Activated B cell treated with CpG ODN at 0.5 μM for 24 hours (primary cell): Measurements from ENCODE around the gene ZNF804B. TPM values are rescaled to one million over a fixed set of nuclear protein-coding genes. Genes with fewer than 3 reads are reported as not detected.

Experiments used
- ATAC-seq: fragments of 200-7000 bp; cut with Tn5 transposase; one replicate; pipeline ENCODE4 v1.10.0; 2021; ENCODE audit warnings: low read depth, mild to moderate bottlenecking, moderate library complexity
- CTCF ChIA-PET: fragments of 350-600 bp; sonication (Branson Sonifier 250); formaldehyde crosslinking; loops from one replicate; lab custom pipeline; 2021; ENCODE audit warnings: antibody characterized with exemption; lab: Charles Lee
- POLR2A ChIA-PET: fragments of 350-600 bp; sonication (Branson Sonifier 250); formaldehyde crosslinking; loops from one replicate; lab custom pipeline; 2021; ENCODE audit warnings: antibody characterized with exemption; lab: Charles Lee
- DNase-seq: peaks from one replicate; pipeline ENCODE4 v3.0.0; 2022
- H3K27ac Mint-ChIP-seq: one replicate; pipeline ENCODE4 v1.8.0; 2020; ENCODE audit warnings: mixed read lengths
- H3K27me3 Mint-ChIP-seq: one replicate; pipeline ENCODE4 v1.8.0; 2021; ENCODE audit warnings: mixed read lengths
- H3K36me3 Mint-ChIP-seq: one replicate; pipeline ENCODE4 v1.8.0; 2021; ENCODE audit warnings: low read depth, mixed read lengths
- H3K4me1 Mint-ChIP-seq: one replicate; pipeline ENCODE4 v1.8.0; 2021; ENCODE audit warnings: mixed read lengths
- H3K4me3 Mint-ChIP-seq: one replicate; pipeline ENCODE4 v1.8.0; 2020; ENCODE audit warnings: mild to moderate bottlenecking, mixed read lengths
- H3K9me3 Mint-ChIP-seq: one replicate; pipeline ENCODE4 v1.8.0; 2020; ENCODE audit warnings: mixed read lengths
- CTCF ChIP-seq: fragments of 200-600 bp; IDR thresholded peaks from one replicate; pipeline ENCODE4 v1.8.0; 2022; ENCODE audit warnings: antibody characterized with exemption, mild to moderate bottlenecking
- intact Hi-C: fragments of 100-400 bp; cut with micrococcal nuclease; formaldehyde crosslinking; loops from one replicate; pipeline ENCODE4 v1.15.1; 2024
- total RNA-seq: library from RNA; stranded (reverse); gene quantifications from 2 replicates; pipeline ENCODE4 v1.2.3, GENCODE V29; 2022

Gene ZNF804B
- total RNA-seq, 1 donor from 2014 or later: not detected

GRCh38 chr7:88859288-88859687, 99.8 kb downstream of the ZNF804B start:
- no peaks in the 10 kb centered on the region for H3K4me1 Mint-ChIP-seq
- DNase-seq: no peak
- peaks cover 4% of the 10 kb centered on the region for H3K9me3 Mint-ChIP-seq
- intact Hi-C loops: no loop called here
- H3K36me3 Mint-ChIP-seq: no peaks in the 10 kb centered on the region
- no peak for TF ChIP-seq CTCF
- CTCF ChIA-PET: no interaction called here
- no peak for ATAC-seq
- POLR2A ChIA-PET: no interaction called here
- H3K4me3 Mint-ChIP-seq: no peak overlapping the region
- no peak overlapping the region for H3K27ac Mint-ChIP-seq
- H3K27me3 Mint-ChIP-seq: no peaks in the 10 kb centered on the region

DNA sequence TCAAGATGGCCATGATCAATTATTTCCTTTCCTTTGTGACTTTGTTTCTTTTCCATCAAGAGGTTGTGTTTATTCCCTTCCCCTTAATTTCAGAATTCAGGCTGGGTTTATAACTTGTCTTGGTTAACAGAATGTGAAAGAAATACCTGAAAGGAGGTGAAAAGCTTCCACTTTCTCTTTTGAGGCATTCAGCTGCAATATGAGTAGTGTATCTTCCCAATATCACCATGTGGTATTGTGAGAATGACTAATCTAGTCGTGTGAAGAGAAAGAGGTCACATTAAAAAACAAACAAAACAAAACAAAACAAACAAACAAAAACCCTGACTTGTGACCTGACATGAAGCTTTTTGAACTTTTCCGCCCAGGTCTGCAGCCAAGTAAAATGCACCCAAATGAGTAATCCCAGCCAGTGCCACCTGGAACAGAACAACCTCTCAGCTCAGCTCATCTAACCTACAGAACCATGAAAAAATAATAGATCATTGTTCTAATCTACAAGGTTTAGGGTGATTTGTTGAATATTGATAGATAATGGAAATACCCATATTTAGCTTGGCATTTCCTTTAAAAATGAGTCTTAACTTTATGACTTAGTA, 106.9 kb downstream of the ZNF804B start:
- Mint-ChIP-seq H3K27ac (no peak overlapping the region), H3K4me1 (no peaks in the 10 kb centered on the region), H3K4me3 (no peak overlapping the region), H3K9me3 (peaks cover 5% of the 10 kb centered on the region), H3K36me3 (no peaks in the 10 kb centered on the region), H3K27me3 (no peaks in the 10 kb centered on the region)
- intact Hi-C loops: no loop called here
- DNase-seq: no peak
- no peak for ATAC-seq
- no peak for TF ChIP-seq CTCF
- POLR2A ChIA-PET: no interaction called here
- CTCF ChIA-PET: no interaction called here

DNA sequence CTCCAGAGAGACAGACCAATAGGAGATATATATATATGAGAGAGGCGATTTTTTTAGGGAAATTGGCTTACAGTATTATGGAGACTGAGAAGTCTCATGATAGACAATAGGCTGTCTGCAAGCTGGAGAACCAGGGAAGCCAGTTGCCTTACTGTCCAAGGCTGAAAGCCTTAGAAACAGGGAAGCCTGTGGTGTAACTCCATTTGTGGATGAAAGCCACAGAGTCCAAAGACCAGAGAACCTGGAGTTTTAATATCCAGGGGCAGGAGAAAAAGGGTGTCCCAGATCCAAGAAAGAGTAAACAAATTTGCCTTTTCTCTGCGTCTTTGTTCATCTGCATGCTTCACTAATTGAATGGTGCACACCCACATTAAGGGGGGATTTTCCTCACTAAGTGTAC, 107.7 kb downstream of the ZNF804B start:
- no peak for ATAC-seq
- H3K4me3 Mint-ChIP-seq: no peak overlapping the region
- no peak for DNase-seq
- intact Hi-C loops: no loop called here
- H3K36me3 Mint-ChIP-seq: no peaks in the 10 kb centered on the region
- H3K27me3 Mint-ChIP-seq: no peaks in the 10 kb centered on the region
- POLR2A ChIA-PET: no interaction called here
- no peaks in the 10 kb centered on the region for H3K4me1 Mint-ChIP-seq
- CTCF ChIA-PET: no interaction called here
- no peak overlapping the region for H3K27ac Mint-ChIP-seq
- H3K9me3 Mint-ChIP-seq: peaks cover 5% of the 10 kb centered on the region
- TF ChIP-seq CTCF: no peak

- Mint-ChIP-seq H3K4me3 (no peak overlapping the region), H3K36me3 (no peaks in the 10 kb centered on the region), H3K9me3 (peaks cover 3% of the 10 kb centered on the region), H3K27ac (no peak overlapping the region), H3K27me3 (no peaks in the 10 kb centered on the region), H3K4me1 (no peaks in the 10 kb centered on the region)
- ChIA-PET CTCF (no interaction called here), POLR2A (no interaction called here)
- ATAC-seq (no peak), DNase-seq (no peak)
- intact Hi-C loops: no loop called here
- no peak for TF ChIP-seq CTCF
These were observed 109.0 kb downstream of the ZNF804B start for GRCh38 chr7:88868456-88868855.

DNA sequence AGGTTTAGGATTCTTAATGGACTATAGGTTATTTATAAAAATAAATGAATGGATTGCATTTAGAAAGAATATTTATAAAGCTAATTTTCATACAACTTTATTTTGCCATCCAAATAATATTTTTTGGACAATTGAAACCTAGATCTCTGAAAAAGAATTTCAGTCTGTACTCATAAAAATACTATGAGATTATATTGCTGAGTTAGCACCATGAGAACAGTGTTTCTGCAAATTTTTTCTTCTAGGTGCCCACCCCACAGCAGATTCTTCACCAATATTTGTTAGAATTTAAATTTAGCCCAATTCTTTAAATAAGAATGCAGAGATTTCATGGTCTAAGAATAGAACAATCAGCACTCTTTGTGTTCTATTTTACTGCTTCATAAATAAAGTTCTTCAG, 121.6 kb downstream of the ZNF804B start:
- Mint-ChIP-seq H3K4me1 (no peaks in the 10 kb centered on the region), H3K36me3 (no peaks in the 10 kb centered on the region), H3K27ac (no peak overlapping the region), H3K27me3 (no peaks in the 10 kb centered on the region), H3K9me3 (no peaks in the 10 kb centered on the region), H3K4me3 (no peak overlapping the region)
- TF ChIP-seq CTCF: no peak
- ATAC-seq (no peak), DNase-seq (no peak)
- intact Hi-C loops: no loop called here
- POLR2A ChIA-PET: no interaction called here
- CTCF ChIA-PET: no interaction called here
